ENCODE data around the gene PLPPR1.

Gene PLPPR1

GRCh38 chr9:101047848-101048397 is 19.4 kb downstream of the PLPPR1 start:
- DNase-seq (ENCODE audit: low read depth) = no peak

- DNase-seq (ENCODE audit: low read depth) = no peak
These were observed 22.1 kb downstream of the PLPPR1 start for GRCh38 chr9:101050650-101051049.

GRCh38 chr9:101054657-101055056 is 26.1 kb downstream of the PLPPR1 start:
- no peak for DNase-seq (ENCODE audit: low read depth)

- no peak for DNase-seq (ENCODE audit: low read depth)
These were observed 27.0 kb downstream of the PLPPR1 start for GRCh38 chr9:101055516-101055915.

GRCh38 chr9:101062686-101063085 is 34.2 kb downstream of the PLPPR1 start:
- DNase-seq (ENCODE audit: low read depth) = no peak

GRCh38 chr9:101063192-101063591 is 34.7 kb downstream of the PLPPR1 start:
- DNase-seq (ENCODE audit: low read depth) = no peak

GRCh38 chr9:101064206-101064605 is 35.7 kb downstream of the PLPPR1 start:
- DNase-seq (ENCODE audit: low read depth) = no peak

- no peak for DNase-seq (ENCODE audit: low read depth)
These were observed 37.4 kb downstream of the PLPPR1 start for GRCh38 chr9:101065930-101066329.

- no peak for DNase-seq (ENCODE audit: low read depth)
These were observed 40.2 kb downstream of the PLPPR1 start for GRCh38 chr9:101068696-101069095.

- no peak for DNase-seq (ENCODE audit: low read depth)
These were observed 43.7 kb downstream of the PLPPR1 start for GRCh38 chr9:101072259-101072658.

- no peak for DNase-seq (ENCODE audit: low read depth)
These were observed 44.6 kb downstream of the PLPPR1 start for GRCh38 chr9:101073122-101073521.

- DNase-seq (ENCODE audit: low read depth) = no peak
These were observed 53.1 kb downstream of the PLPPR1 start for GRCh38 chr9:101081641-101082040.

GRCh38 chr9:101083448-101084202 is 55.1 kb downstream of the PLPPR1 start:
- DNase-seq (ENCODE audit: low read depth) = no peak

GRCh38 chr9:101087426-101087825 is 58.9 kb downstream of the PLPPR1 start:
- DNase-seq (ENCODE audit: low read depth) = no peak

GRCh38 chr9:101092922-101093321 is 64.4 kb downstream of the PLPPR1 start:
- DNase-seq (ENCODE audit: low read depth) = no peak

- DNase-seq (ENCODE audit: low read depth) = no peak
These were observed 65.1 kb downstream of the PLPPR1 start for GRCh38 chr9:101093620-101094019.

GRCh38 chr9:101094686-101095085 is 66.2 kb downstream of the PLPPR1 start:
- DNase-seq (ENCODE audit: low read depth) = no peak

- DNase-seq (ENCODE audit: low read depth) = no peak
These were observed 68.7 kb downstream of the PLPPR1 start for GRCh38 chr9:101097210-101097609.

- DNase-seq (ENCODE audit: low read depth) = no peak
These were observed 69.9 kb downstream of the PLPPR1 start for GRCh38 chr9:101098392-101098791.

- DNase-seq (ENCODE audit: low read depth) = no peak
These were observed 85.8 kb downstream of the PLPPR1 start for GRCh38 chr9:101114317-101114716.

- DNase-seq (ENCODE audit: low read depth) = no peak
These were observed 86.6 kb downstream of the PLPPR1 start for GRCh38 chr9:101115102-101115501.

- no peak for DNase-seq (ENCODE audit: low read depth)
These were observed 88.6 kb downstream of the PLPPR1 start for GRCh38 chr9:101117161-101117560.

GRCh38 chr9:101119206-101119819 is 90.8 kb downstream of the PLPPR1 start:
- no peak for DNase-seq (ENCODE audit: low read depth)
